ENCODE results near the gene HSD17B1.
"Not testable (repeated sequence)": the region's sequence is repeated elsewhere in the genome, so short reads cannot be mapped to it uniquely, and the experiment has no call there.

DNA sequence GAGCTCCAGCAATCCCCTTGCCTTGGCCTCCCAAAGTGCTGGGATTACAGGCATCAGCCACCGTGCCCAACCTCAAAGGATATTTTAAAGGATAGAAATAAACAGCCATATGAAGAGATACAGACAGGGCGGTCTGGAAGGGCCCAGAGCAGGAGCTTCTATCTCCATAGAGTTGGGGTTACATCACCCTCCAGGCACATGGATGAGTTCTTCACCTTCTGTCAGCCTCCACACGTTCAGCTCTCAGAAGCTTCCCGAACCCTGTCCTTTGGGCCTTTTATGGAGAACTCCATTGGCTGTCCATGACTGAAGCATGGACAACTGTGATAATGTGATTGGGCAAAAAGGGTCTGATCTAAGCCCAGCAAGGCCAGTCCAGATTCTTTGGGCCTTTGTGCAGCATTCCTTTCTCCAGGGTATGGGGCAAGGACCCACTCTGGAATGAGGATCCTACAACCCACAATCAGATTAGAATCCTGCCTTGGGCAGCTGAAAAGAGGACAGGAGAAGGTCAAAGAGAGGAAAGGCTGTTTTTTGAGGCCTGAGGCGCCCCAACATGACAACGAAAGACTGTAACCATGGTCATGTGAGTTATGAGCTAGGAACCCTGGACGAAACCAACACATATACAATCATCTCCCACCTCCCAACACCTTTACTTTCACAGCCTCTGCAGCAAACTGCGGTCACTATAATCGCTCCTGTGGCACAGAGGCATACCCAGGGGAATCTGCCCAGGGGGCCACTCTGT is 6.8 kb upstream of the HSD17B1 start:
- TF ChIP-seq, protein P1, sequence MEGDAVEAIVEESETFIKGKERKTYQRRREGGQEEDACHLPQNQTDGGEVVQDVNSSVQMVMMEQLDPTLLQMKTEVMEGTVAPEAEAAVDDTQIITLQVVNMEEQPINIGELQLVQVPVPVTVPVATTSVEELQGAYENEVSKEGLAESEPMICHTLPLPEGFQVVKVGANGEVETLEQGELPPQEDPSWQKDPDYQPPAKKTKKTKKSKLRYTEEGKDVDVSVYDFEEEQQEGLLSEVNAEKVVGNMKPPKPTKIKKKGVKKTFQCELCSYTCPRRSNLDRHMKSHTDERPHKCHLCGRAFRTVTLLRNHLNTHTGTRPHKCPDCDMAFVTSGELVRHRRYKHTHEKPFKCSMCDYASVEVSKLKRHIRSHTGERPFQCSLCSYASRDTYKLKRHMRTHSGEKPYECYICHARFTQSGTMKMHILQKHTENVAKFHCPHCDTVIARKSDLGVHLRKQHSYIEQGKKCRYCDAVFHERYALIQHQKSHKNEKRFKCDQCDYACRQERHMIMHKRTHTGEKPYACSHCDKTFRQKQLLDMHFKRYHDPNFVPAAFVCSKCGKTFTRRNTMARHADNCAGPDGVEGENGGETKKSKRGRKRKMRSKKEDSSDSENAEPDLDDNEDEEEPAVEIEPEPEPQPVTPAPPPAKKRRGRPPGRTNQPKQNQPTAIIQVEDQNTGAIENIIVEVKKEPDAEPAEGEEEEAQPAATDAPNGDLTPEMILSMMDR (conservative IDR thresholded peaks at IDR 0.05; ENCODE audit: low read depth, low read length): not testable (repeated sequence)
- not testable (repeated sequence) for TF ChIP-seq EZH2phosphoT487 (IDR thresholded peaks at IDR 0.05; ENCODE audit: borderline replicate concordance, low read length); EZH2 (IDR thresholded peaks at IDR 0.05; ENCODE audit: low read length, unreplicated experiment)

Data from PC-3 (cell line).